OCI-LY3 (cell line): Measurements from ENCODE around the gene GRAMD4.

Source experiments
- EZH2phosphoT487 ChIP-seq: fragments of 200-600 bp; shearing (Covaris generic); IDR thresholded peaks from 2 replicates; pipeline ENCODE4 v1.6.1; 2018; ENCODE audit warnings: antibody characterized with exemption, mixed run types, low read depth
- TF ChIP-seq, protein P1 (sequence below): fragments of 200-600, 300-600 bp; sonication (generic); IDR thresholded peaks from 2 replicates; pipeline ENCODE4 v1.5.1; 2014; ENCODE audit warnings: antibody characterized with exemption, low read length, low read depth

DNA sequence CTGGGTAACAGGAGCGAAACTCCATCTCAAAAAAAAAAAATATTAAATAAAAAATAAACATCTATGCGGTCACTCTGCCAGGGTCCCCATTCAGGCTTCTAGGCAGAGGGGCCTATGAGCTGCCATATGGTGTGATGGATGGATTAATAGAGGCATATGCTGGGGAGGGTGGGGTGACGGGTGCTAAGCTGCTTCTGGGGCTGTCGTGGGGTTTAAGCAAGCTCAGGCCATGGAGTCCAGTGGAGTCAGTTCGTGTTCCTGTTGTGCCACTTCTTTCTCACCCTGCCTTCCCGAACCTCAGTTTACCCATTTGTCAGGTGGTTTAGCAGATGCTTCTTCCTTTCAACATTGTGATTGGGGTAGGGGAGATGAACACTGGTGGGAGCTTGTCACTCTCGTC lies 9.0 kb upstream of the GRAMD4 start:
- TF ChIP-seq, protein P1, sequence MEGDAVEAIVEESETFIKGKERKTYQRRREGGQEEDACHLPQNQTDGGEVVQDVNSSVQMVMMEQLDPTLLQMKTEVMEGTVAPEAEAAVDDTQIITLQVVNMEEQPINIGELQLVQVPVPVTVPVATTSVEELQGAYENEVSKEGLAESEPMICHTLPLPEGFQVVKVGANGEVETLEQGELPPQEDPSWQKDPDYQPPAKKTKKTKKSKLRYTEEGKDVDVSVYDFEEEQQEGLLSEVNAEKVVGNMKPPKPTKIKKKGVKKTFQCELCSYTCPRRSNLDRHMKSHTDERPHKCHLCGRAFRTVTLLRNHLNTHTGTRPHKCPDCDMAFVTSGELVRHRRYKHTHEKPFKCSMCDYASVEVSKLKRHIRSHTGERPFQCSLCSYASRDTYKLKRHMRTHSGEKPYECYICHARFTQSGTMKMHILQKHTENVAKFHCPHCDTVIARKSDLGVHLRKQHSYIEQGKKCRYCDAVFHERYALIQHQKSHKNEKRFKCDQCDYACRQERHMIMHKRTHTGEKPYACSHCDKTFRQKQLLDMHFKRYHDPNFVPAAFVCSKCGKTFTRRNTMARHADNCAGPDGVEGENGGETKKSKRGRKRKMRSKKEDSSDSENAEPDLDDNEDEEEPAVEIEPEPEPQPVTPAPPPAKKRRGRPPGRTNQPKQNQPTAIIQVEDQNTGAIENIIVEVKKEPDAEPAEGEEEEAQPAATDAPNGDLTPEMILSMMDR: no peak
- no peak for TF ChIP-seq EZH2phosphoT487
